Neural crest cell (in vitro differentiated cells): ENCODE data around the gene SLC25A21. TPM values are rescaled to one million over a fixed set of nuclear protein-coding genes. Genes with fewer than 3 reads are reported as not detected.

ENCODE experiments used
- DNase-seq: peaks from one replicate; pipeline ENCODE4 v3.0.0; 2021; ENCODE audit warnings: low read depth, mixed read lengths, low spot score
- H3K27ac Mint-ChIP-seq: one replicate; pipeline ENCODE4 v1.8.0; 2021; ENCODE audit warnings: mild to moderate bottlenecking, mixed read lengths; ENCODE audit not compliant: unreplicated experiment
- H3K27me3 Mint-ChIP-seq: 2 replicates; pipeline ENCODE4 v1.8.0; 2021; ENCODE audit warnings: low read depth, mild to moderate bottlenecking, mixed read lengths
- H3K36me3 Mint-ChIP-seq: 2 replicates; pipeline ENCODE4 v1.8.0; 2021; ENCODE audit warnings: low read depth, mild to moderate bottlenecking, mixed read lengths
- H3K4me1 Mint-ChIP-seq: 2 replicates; pipeline ENCODE4 v1.8.0; 2021; ENCODE audit warnings: mixed read lengths
- H3K4me3 Mint-ChIP-seq: one replicate; pipeline ENCODE4 v1.8.0; 2021; ENCODE audit warnings: mild to moderate bottlenecking, mixed read lengths
- H3K9me3 Mint-ChIP-seq: 2 replicates; pipeline ENCODE4 v1.8.0; 2021; ENCODE audit warnings: mixed read lengths
- CTCF ChIP-seq: fragments of 200-600 bp; sonication (generic); conservative IDR thresholded peaks from 2 replicates; pipeline ENCODE4 v1.5.0; 2021; ENCODE audit warnings: antibody characterized with exemption, mild to moderate bottlenecking
- total RNA-seq: library from RNA; stranded (reverse); gene quantifications from 2 replicates; pipeline ENCODE4 v1.2.1, GENCODE V29; 2021

SLC25A21 gene
- total RNA-seq, 1 donor from 2014 or later, result 2.2 TPM

GRCh38 chr14:36942522-36943245, 229.7 kb downstream of the SLC25A21 start:
- no peak overlapping the region for H3K27ac Mint-ChIP-seq
- H3K9me3 Mint-ChIP-seq, result no peaks in the 10 kb centered on the region
- H3K4me3 Mint-ChIP-seq, result no peak overlapping the region
- TF ChIP-seq CTCF, result no peak
- H3K4me1 Mint-ChIP-seq, result no peaks in the 10 kb centered on the region
- no peak for DNase-seq
- peaks cover 21% of the 10 kb centered on the region for H3K27me3 Mint-ChIP-seq
- H3K36me3 Mint-ChIP-seq, result no peaks in the 10 kb centered on the region

GRCh38 chr14:36941783-36942521, 230.5 kb downstream of the SLC25A21 start:
- H3K27me3 Mint-ChIP-seq, result peaks cover 21% of the 10 kb centered on the region
- no peaks in the 10 kb centered on the region for H3K9me3 Mint-ChIP-seq
- DNase-seq, result peak; percentile 79
- TF ChIP-seq CTCF, result peak; percentile 98
- no peak overlapping the region for H3K4me3 Mint-ChIP-seq
- H3K36me3 Mint-ChIP-seq, result no peaks in the 10 kb centered on the region
- no peaks in the 10 kb centered on the region for H3K4me1 Mint-ChIP-seq
- no peak overlapping the region for H3K27ac Mint-ChIP-seq

GRCh38 chr14:36940476-36940875, 231.9 kb downstream of the SLC25A21 start:
- Mint-ChIP-seq H3K4me1 (no peaks in the 10 kb centered on the region), H3K27me3 (peaks cover 24% of the 10 kb centered on the region)
- DNase-seq, result no peak

GRCh38 chr14:36939265-36939664, 233.1 kb downstream of the SLC25A21 start:
- Mint-ChIP-seq H3K4me3 (no peak overlapping the region), H3K4me1 (no peaks in the 10 kb centered on the region), H3K36me3 (no peaks in the 10 kb centered on the region), H3K27me3 (peaks cover 24% of the 10 kb centered on the region), H3K27ac (no peak overlapping the region), H3K9me3 (no peaks in the 10 kb centered on the region)
- DNase-seq, result no peak
- TF ChIP-seq CTCF, result no peak

More at GRCh38 chr14:36940476-36940875, 231.9 kb downstream of the SLC25A21 start:
- no peak for TF ChIP-seq CTCF
- Mint-ChIP-seq H3K36me3 (no peaks in the 10 kb centered on the region), H3K4me3 (no peak overlapping the region), H3K9me3 (no peaks in the 10 kb centered on the region), H3K27ac (no peak overlapping the region)

GRCh38 chr14:36938678-36939077, 233.7 kb downstream of the SLC25A21 start:
- Mint-ChIP-seq H3K4me3 (no peak overlapping the region), H3K4me1 (no peaks in the 10 kb centered on the region), H3K36me3 (no peaks in the 10 kb centered on the region), H3K27me3 (peaks cover 24% of the 10 kb centered on the region), H3K9me3 (no peaks in the 10 kb centered on the region), H3K27ac (no peak overlapping the region)
- DNase-seq, result no peak
- no peak for TF ChIP-seq CTCF
